Skin epidermis (tissue), 12 donors: ENCODE measurements around the gene PRSS27.
"Not testable (repeated sequence)": the region's sequence is repeated elsewhere in the genome, so short reads cannot be mapped to it uniquely, and the experiment has no call there.

Source experiments
- H3K27ac ChIP-seq, 21 experiments: fragments of 200-600 bp; sonication (generic) in 11 of 21; one replicate each; pipeline ENCODE4 v1.5.0; 2020; ENCODE audit warnings: mild to moderate bottlenecking in 3 of 21, inconsistent platforms in 2 of 21, moderate library complexity in 2 of 21
- H3K4me3 ChIP-seq, 7 experiments: fragments of 200-600 bp; sonication (generic) in 2 of 7; one replicate each; pipeline ENCODE4 v1.5.0; 2020; ENCODE audit warnings: inconsistent platforms in 2 of 7, mild to moderate bottlenecking in 2 of 7, moderate library complexity in 1 of 7

The PRSS27 gene

GRCh38 chr16:2686075-2686474 lies 33.9 kb downstream of the PRSS27 start:
- not testable (repeated sequence) for H3K27ac ChIP-seq, H3K4me3 ChIP-seq

- Histone ChIP-seq H3K4me3 (peak overlapping the region; percentile 71 to 99 (median 91)), H3K27ac (peak overlapping the region in 20 of 21 experiments; percentile 82 to 98 (median 91))
Observed at GRCh38 chr16:2683041-2683440, 37.0 kb downstream of the PRSS27 start.

GRCh38 chr16:2682209-2683021 lies 37.6 kb downstream of the PRSS27 start, which contains the start of gene KCTD5:
TSS of gene KCTD5 (plus strand) at chr16:2682523. CDS start at chr16:2682549, 26 bp downstream.
- peak within 1 kb of the TSS; percentile 71 to 99 (median 91) for H3K4me3 ChIP-seq
- peak within 1 kb of the TSS; percentile 62 to 98 (median 90) for H3K27ac ChIP-seq

GRCh38 chr16:2680360-2680759 lies 39.7 kb downstream of the PRSS27 start:
- H3K27ac ChIP-seq, H3K4me3 ChIP-seq: not testable (repeated sequence)

GRCh38 chr16:2679902-2680301 lies 40.1 kb downstream of the PRSS27 start:
- not testable (repeated sequence) for H3K4me3 ChIP-seq, H3K27ac ChIP-seq

- H3K4me3 ChIP-seq, H3K27ac ChIP-seq: not testable (repeated sequence)
Observed at GRCh38 chr16:2678206-2678965, 41.6 kb downstream of the PRSS27 start.

GRCh38 chr16:2676937-2677336 lies 43.1 kb downstream of the PRSS27 start:
- peak overlapping the region in 1 of 21 experiments; percentile 11 for H3K27ac ChIP-seq

GRCh38 chr16:2675714-2676113 lies 44.3 kb downstream of the PRSS27 start:
- Histone ChIP-seq H3K4me3 (no peak overlapping the region), H3K27ac (no peak overlapping the region)

More at GRCh38 chr16:2676937-2677336, 43.1 kb downstream of the PRSS27 start:
- not testable (repeated sequence) for H3K4me3 ChIP-seq

- Histone ChIP-seq H3K27ac (no peak overlapping the region), H3K4me3 (no peak overlapping the region)
Observed at GRCh38 chr16:2675021-2675420, 45.0 kb downstream of the PRSS27 start.

GRCh38 chr16:2673066-2673999 lies 46.7 kb downstream of the PRSS27 start:
- Histone ChIP-seq H3K27ac (peak overlapping the region in 20 of 21 experiments; percentile 31 to 92 (median 80)), H3K4me3 (peak overlapping the region; percentile 41 to 65 (median 55))

GRCh38 chr16:2671741-2672140 lies 48.3 kb downstream of the PRSS27 start:
- Histone ChIP-seq H3K4me3 (peak overlapping the region in 2 of 7 experiments; percentile 41 to 58), H3K27ac (no peak overlapping the region)

GRCh38 chr16:2671193-2671592 lies 48.8 kb downstream of the PRSS27 start:
- not testable (repeated sequence) for H3K4me3 ChIP-seq, H3K27ac ChIP-seq

GRCh38 chr16:2670017-2670416 lies 50.0 kb downstream of the PRSS27 start:
- peak overlapping the region in 1 of 21 experiments; percentile 27 for H3K27ac ChIP-seq
- H3K4me3 ChIP-seq = not testable (repeated sequence)

- H3K27ac ChIP-seq = peak overlapping the region in 1 of 21 experiments; percentile 27
- H3K4me3 ChIP-seq = not testable (repeated sequence)
Observed at GRCh38 chr16:2669587-2669986, 50.4 kb downstream of the PRSS27 start.

- H3K4me3 ChIP-seq, H3K27ac ChIP-seq: not testable (repeated sequence)
Observed at GRCh38 chr16:2666671-2667070, 53.4 kb downstream of the PRSS27 start.

- Histone ChIP-seq H3K27ac (peak overlapping the region in 13 of 21 experiments; percentile 11 to 76 (median 55)), H3K4me3 (no peak overlapping the region)
Observed at GRCh38 chr16:2664574-2664982, 55.4 kb downstream of the PRSS27 start.

- Histone ChIP-seq H3K4me3 (peak overlapping the region in 1 of 7 experiments; percentile 4), H3K27ac (peak overlapping the region in 18 of 21 experiments; percentile 23 to 76 (median 55))
Observed at GRCh38 chr16:2663553-2664546, 56.2 kb downstream of the PRSS27 start.
